HepG2 (cell line): ENCODE results near the gene CA11. TPM values are rescaled to one million over a fixed set of nuclear protein-coding genes. Genes with fewer than 3 reads are reported as not detected.

Experiments used
- BCL3 ChIP-seq: sonication (generic); formaldehyde crosslinking; IDR thresholded peaks from 2 replicates; pipeline ENCODE4 v1.5.1; 2020; ENCODE audit warnings: mild to moderate bottlenecking, missing genetic modification reagents, moderate library complexity
- CENPT ChIP-seq: sonication (generic); formaldehyde crosslinking; IDR thresholded peaks from 2 replicates; pipeline ENCODE4 v1.8.0; 2022; ENCODE audit warnings: low read depth, mild to moderate bottlenecking, moderate library complexity, missing genetic modification reagents
- HNRNPH1 ChIP-seq: fragments of 200-400 bp; formaldehyde crosslinking; optimal IDR thresholded peaks from 2 replicates; pipeline ENCODE3; 2017; ENCODE audit warnings: mild to moderate bottlenecking, low read depth, low read length
- HOXD1 ChIP-seq: sonication (generic); formaldehyde crosslinking; IDR thresholded peaks from 2 replicates; pipeline ENCODE4 v1.5.0; 2020; ENCODE audit warnings: missing genetic modification reagents
- MIXL1 ChIP-seq: IDR thresholded peaks from 2 replicates; pipeline ENCODE4 v1.6.1; 2016
- MYNN ChIP-seq: sonication (generic); formaldehyde crosslinking; IDR thresholded peaks from 2 replicates; pipeline ENCODE4 v1.4.0; 2020; ENCODE audit warnings: mild to moderate bottlenecking, low read depth, missing genetic modification reagents
- NFYC ChIP-seq: IDR thresholded peaks from 2 replicates; pipeline ENCODE4 v1.6.1; 2016; ENCODE audit warnings: missing genetic modification reagents, missing compliant biosample characterization
- PAF1 ChIP-seq: IDR thresholded peaks from 2 replicates; pipeline ENCODE4 v1.6.1; 2016; ENCODE audit warnings: missing genetic modification reagents, missing compliant biosample characterization
- PLRG1 ChIP-seq: fragments of 450-650 bp; conservative IDR thresholded peaks from 2 replicates; pipeline ENCODE4 v1.6.1; 2016
- RAD51 ChIP-seq: fragments of 450-650 bp; IDR thresholded peaks from 2 replicates; pipeline ENCODE4 v1.6.1; 2016; ENCODE audit warnings: borderline replicate concordance
- SOX5 ChIP-seq: IDR thresholded peaks from 2 replicates; pipeline ENCODE4 v1.6.1; 2016; ENCODE audit warnings: borderline replicate concordance
- SRY ChIP-seq: sonication (generic); formaldehyde crosslinking; IDR thresholded peaks from 2 replicates; pipeline ENCODE4 v1.8.0; 2022; ENCODE audit warnings: mild to moderate bottlenecking, missing genetic modification reagents
- TCF12 ChIP-seq, 2 experiments: fragments of 450-650 bp in 1 of 2; sonication (generic) in 1 of 2; formaldehyde crosslinking in 1 of 2; IDR thresholded peaks; 2 replicates each; pipeline versions ENCODE4 v1.6.1 to v1.8.0; 2017 to 2022; ENCODE audit warnings: antibody characterized with exemption in 1 of 2, mild to moderate bottlenecking in 1 of 2, missing genetic modification reagents in 1 of 2, moderate library complexity in 1 of 2
- ZNF10 ChIP-seq: sonication (generic); formaldehyde crosslinking; IDR thresholded peaks from 2 replicates; pipeline ENCODE4 v1.4.0; 2020; ENCODE audit warnings: mild to moderate bottlenecking, low read depth, missing genetic modification reagents, borderline replicate concordance
- ZNF12 ChIP-seq: sonication (generic); formaldehyde crosslinking; IDR thresholded peaks from 2 replicates; pipeline ENCODE4 v1.5.0; 2020; ENCODE audit warnings: missing genetic modification reagents
- ZNF3 ChIP-seq: IDR thresholded peaks from 2 replicates; pipeline ENCODE4 v1.7.0; 2017; ENCODE audit warnings: inconsistent platforms
- ZNF407 ChIP-seq: sonication (generic); formaldehyde crosslinking; IDR thresholded peaks from one replicate; pipeline ENCODE4 v1.5.1; 2020; ENCODE audit warnings: mild to moderate bottlenecking, missing genetic modification reagents; ENCODE audit errors: not compliant biosample characterization
- ZNF570 ChIP-seq: sonication (generic); formaldehyde crosslinking; IDR thresholded peaks from 2 replicates; pipeline ENCODE4 v1.4.0; 2020; ENCODE audit warnings: mild to moderate bottlenecking, missing genetic modification reagents, borderline replicate concordance
- ZNF777 ChIP-seq: sonication (generic); formaldehyde crosslinking; IDR thresholded peaks from 2 replicates; pipeline ENCODE4 v1.4.0; 2020; ENCODE audit warnings: missing genetic modification reagents
- ZSCAN31 ChIP-seq: sonication (generic); formaldehyde crosslinking; IDR thresholded peaks from 2 replicates; pipeline ENCODE4 v1.5.0; 2020; ENCODE audit warnings: low read depth, mild to moderate bottlenecking, missing genetic modification reagents
- polyA plus RNA-seq, 8 experiments: library from polyadenylated mRNA; depleted of rRNA in 3 of 8; stranded (reverse) in 7 of 8; unstranded in 1 of 8; fragments of >200 nt; fragmentation: Illumina TruSeq in 4 of 8; extraction: Trizol in 4 of 8; gene quantifications; 2 replicates each; pipeline versions ENCODE4 v1.2.1 to v1.2.3, GENCODE V29; 2011 to 2016; ENCODE audit warnings: low read depth in 4 of 8, missing spikeins in 1 of 8, mixed read lengths in 1 of 8; ENCODE audit not compliant: insufficient read depth in 1 of 8
- total RNA-seq, 5 experiments: library from RNA; depleted of rRNA; stranded (reverse); fragments of >200 nt; fragmentation: Illumina TruSeq; extraction: Trizol; gene quantifications; 2 replicates each; pipeline ENCODE4 v1.2.3, GENCODE V29; 2016; ENCODE audit warnings: low read depth in 1 of 5
- TF ChIP-seq, protein P1 (sequence below): sonication (generic); formaldehyde crosslinking; IDR thresholded peaks from 2 replicates; pipeline ENCODE4 v1.8.1; 2023; ENCODE audit warnings: mild to moderate bottlenecking, missing genetic modification reagents

The CA11 gene
- total and polyA plus RNA-seq, 2 of the 13 experiments (the other 11 are each of a cell fraction or from before 2014, with no cell fraction given) = 0.41 to 0.58 TPM

DNA sequence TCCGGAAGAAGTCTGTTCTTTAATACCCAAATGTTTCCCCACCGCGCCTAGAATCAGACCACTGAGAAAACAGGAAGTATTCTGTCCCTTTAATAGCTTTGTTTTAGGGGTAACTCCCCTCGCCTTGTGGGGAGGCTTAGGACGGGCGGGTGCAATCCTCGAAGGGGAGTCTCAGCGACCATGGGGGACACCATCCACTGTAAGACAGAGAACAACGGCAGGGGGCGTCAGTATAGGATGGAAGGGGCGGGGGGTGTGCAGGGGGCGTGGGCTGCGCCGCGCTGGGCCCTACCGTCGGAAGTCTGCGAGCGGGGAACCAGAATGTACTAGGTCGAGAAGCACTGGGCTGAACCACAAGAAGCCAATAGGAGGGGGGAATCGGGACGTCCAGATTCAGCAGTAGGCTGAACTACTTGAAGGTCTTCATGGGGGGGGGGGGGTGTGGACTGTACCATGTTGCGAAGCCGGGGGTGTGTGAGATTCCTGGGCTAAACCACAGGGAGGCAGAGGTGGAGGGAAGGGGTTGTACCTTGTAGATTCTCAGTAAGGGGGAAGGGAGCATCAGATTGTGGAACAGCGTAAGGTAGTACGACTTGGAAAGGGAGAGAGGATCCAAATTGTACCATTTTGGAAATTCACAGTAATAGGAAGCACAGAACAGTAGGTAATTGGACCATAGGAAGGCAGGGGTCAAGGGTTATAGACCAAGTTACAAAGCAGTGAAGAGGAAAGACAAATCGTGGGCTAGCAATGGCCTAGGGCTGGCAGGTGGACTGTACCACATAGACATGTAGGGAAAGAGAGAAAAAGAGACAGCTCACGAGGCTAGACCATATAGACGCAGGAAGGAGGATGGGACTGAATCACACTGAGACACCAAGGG is 7.8 kb downstream of the CA11 start (continued):
- TF ChIP-seq ZNF407 (CRISPR knock-in tag) (no peak), NFYC (CRISPR knock-in tag) (no peak), SRY (CRISPR knock-in tag) (no peak), ZNF570 (CRISPR knock-in tag) (0 out of 2 replicates have a peak, but pooled peaks have one; percentile 11), ZNF3 (CRISPR knock-in tag) (no peak), RAD51 (no peak), CENPT (CRISPR knock-in tag) (no peak), ZSCAN31 (0 out of 2 replicates have a peak, but pooled peaks have one; percentile 13), ZNF777 (CRISPR knock-in tag) (peak; percentile 95), ZNF12 (CRISPR knock-in tag) (no peak), PLRG1 (no peak), PAF1 (CRISPR knock-in tag) (no peak), SOX5 (CRISPR knock-in tag) (no peak), HOXD1 (CRISPR knock-in tag) (no peak), ZNF10 (CRISPR knock-in tag) (no peak), TCF12 (IDR thresholded peaks at IDR 0.05) (no peak), TCF12 (CRISPR knock-in tag; IDR thresholded peaks at IDR 0.05) (no peak), BCL3 (CRISPR knock-in tag) (no peak), MIXL1 (no peak), MYNN (CRISPR knock-in tag) (no peak), HNRNPH1 (no peak)
- TF ChIP-seq, protein P1, sequence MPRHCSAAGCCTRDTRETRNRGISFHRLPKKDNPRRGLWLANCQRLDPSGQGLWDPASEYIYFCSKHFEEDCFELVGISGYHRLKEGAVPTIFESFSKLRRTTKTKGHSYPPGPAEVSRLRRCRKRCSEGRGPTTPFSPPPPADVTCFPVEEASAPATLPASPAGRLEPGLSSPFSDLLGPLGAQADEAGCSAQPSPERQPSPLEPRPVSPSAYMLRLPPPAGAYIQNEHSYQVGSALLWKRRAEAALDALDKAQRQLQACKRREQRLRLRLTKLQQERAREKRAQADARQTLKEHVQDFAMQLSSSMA (CRISPR knock-in tag) = no peak
